ENCODE results near the gene KCNQ1. TPM values are rescaled to one million over a fixed set of nuclear protein-coding genes. Genes with fewer than 3 reads are reported as not detected.

KCNQ1 gene
- total RNA-seq, 2 donors from 2014 or later: 4.4 to 25.3 TPM

DNA sequence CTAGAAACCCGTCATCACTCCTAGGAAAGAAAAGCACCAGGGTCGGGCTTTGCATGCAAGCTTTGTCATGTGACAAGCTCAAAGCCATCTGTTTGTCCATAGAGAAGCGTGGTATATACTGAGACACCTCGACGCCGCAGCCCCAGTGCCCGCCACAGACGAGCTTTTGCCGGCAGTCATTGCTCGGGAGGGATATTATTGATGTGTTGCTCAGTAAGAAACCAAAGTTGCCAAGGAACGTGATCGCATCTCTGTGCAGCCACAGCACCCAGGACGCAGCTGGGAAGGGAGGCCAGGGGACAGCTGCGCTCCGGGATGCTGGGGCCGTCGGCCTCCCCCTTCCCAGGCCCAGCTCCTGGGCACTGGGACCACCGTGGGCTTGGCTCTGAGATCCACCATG, 344.5 kb downstream of the KCNQ1 start:
- Histone ChIP-seq H3K4me3 (no peak overlapping the region), H3K9me3 (no peaks in the 10 kb centered on the region), H3K27ac (no peak overlapping the region), H3K27me3 (replicated peaks; ENCODE audit: insufficient read depth) (no peaks in the 10 kb centered on the region), H3K36me3 (no peaks in the 10 kb centered on the region), H3K4me1 (ENCODE audit: control insufficient read depth in 1 of 2, low read depth in 2 of 2) (peaks cover 4 to 16% of the 10 kb centered on the region in 2 donors)
- TF ChIP-seq, protein P1, sequence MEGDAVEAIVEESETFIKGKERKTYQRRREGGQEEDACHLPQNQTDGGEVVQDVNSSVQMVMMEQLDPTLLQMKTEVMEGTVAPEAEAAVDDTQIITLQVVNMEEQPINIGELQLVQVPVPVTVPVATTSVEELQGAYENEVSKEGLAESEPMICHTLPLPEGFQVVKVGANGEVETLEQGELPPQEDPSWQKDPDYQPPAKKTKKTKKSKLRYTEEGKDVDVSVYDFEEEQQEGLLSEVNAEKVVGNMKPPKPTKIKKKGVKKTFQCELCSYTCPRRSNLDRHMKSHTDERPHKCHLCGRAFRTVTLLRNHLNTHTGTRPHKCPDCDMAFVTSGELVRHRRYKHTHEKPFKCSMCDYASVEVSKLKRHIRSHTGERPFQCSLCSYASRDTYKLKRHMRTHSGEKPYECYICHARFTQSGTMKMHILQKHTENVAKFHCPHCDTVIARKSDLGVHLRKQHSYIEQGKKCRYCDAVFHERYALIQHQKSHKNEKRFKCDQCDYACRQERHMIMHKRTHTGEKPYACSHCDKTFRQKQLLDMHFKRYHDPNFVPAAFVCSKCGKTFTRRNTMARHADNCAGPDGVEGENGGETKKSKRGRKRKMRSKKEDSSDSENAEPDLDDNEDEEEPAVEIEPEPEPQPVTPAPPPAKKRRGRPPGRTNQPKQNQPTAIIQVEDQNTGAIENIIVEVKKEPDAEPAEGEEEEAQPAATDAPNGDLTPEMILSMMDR (IDR thresholded peaks at IDR 0.05): no peak
- DNase-seq (ENCODE audit: low spot score) (no peak), ATAC-seq (ENCODE audit: insufficient number of reproducible peaks, low FRiP score, low read depth) (no peak)

DNA sequence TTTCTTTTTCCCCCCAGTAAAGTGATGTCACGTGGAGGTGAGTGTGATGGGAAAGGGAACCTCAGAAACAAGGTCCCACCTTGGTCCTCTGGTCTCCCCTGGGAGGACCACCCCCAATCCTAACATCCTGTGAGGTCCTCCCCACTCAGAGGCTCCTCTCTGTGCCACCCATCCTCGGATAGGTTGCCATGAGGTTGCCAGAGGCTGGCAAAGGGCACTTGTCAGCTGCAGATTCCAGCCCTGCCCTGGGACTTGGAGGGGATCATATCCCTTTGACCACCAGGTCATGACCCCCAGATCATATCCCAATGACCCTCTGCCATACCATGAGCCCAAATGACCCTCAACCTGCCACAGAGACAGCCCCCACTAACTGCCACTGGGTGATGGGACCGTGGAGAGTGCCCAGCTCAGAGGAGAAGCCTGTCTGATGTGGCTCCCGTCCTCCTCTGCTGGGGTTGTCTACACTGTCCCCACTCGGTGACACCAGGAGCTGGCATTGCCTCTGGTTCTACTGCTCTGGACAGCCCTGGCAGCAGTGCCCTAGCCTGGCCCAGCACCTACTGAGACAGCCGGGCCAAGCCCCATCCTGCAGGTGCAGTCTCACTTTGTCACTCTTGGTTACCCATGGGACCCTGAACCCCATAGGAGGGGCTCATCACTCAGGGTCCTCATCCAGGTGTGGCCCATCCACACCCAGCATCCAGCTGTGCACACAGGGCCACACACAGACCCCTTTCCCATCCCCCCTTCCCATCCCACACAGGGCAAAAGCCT, 345.2 kb downstream of the KCNQ1 start:
- ATAC-seq (ENCODE audit: insufficient number of reproducible peaks, low FRiP score, low read depth) (no peak), DNase-seq (ENCODE audit: low spot score) (no peak)
- Histone ChIP-seq H3K9me3 (no peaks in the 10 kb centered on the region), H3K27me3 (replicated peaks; ENCODE audit: insufficient read depth) (no peaks in the 10 kb centered on the region), H3K27ac (no peak overlapping the region), H3K36me3 (no peaks in the 10 kb centered on the region), H3K4me1 (ENCODE audit: control insufficient read depth in 1 of 2, low read depth in 2 of 2) (peaks cover 4 to 16% of the 10 kb centered on the region in 2 donors), H3K4me3 (no peak overlapping the region)
- TF ChIP-seq, protein P1 (IDR thresholded peaks at IDR 0.05): no peak

DNA sequence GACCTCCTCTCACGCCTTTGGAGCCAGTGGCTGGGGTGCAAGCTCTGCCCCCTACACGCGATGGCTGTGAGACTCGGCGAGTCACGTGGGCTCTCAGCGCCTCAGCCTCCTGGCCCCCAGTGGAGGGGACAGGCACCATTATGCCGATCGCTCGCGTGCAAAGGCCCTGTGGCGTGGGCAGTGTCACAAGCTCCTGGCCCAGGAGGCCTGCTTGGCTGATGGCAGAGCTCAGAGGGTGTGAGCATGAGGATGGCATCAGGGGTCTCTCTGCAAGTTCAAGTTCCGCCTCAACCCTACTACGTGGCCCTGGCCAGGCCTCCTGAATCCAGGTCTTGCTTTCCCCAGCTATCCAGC, 345.7 kb downstream of the KCNQ1 start:
- TF ChIP-seq, protein P1 (IDR thresholded peaks at IDR 0.05): no peak
- H3K4me1 ChIP-seq (ENCODE audit: control insufficient read depth in 1 of 2, low read depth in 2 of 2): peaks cover 4 to 16% of the 10 kb centered on the region in 2 donors
- H3K36me3 ChIP-seq: no peaks in the 10 kb centered on the region
- ATAC-seq (ENCODE audit: insufficient number of reproducible peaks, low FRiP score, low read depth) (no peak), DNase-seq (ENCODE audit: low spot score) (no peak)
- H3K27me3 ChIP-seq (replicated peaks; ENCODE audit: insufficient read depth): no peaks in the 10 kb centered on the region
- H3K27ac ChIP-seq: no peak overlapping the region
- no peak overlapping the region for H3K4me3 ChIP-seq
- H3K9me3 ChIP-seq: no peaks in the 10 kb centered on the region

DNA sequence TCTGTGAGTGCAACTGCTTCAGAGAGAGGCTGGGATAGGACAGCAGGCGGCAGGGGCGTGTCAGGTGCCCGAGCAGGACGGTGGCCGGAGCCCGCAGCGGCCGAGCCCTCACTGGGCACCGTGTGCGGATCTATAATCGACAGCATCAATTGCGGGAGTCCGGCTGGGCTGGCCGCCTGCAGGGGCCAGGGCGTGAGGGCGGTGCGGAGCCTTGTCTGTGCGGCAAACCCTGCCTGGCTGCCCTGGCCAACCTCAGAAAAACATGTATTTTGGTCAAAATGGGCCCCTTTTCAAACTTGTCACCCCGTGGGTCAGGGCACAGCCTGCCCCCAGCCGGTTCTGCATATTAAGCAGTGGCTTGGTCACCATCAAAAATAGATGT, 346.3 kb downstream of the KCNQ1 start:
- DNase-seq (ENCODE audit: low spot score): peak; percentile 1

More for the DNA sequence above, 346.3 kb downstream of the KCNQ1 start:
- Histone ChIP-seq H3K9me3 (no peaks in the 10 kb centered on the region), H3K27me3 (replicated peaks; ENCODE audit: insufficient read depth) (no peaks in the 10 kb centered on the region), H3K36me3 (no peaks in the 10 kb centered on the region), H3K4me3 (peak overlapping the region; percentile 75), H3K27ac (no peak overlapping the region), H3K4me1 (ENCODE audit: control insufficient read depth in 1 of 2, low read depth in 2 of 2) (peaks cover 4 to 16% of the 10 kb centered on the region in 2 donors)
- TF ChIP-seq, protein P1 (IDR thresholded peaks at IDR 0.05): no peak
- ATAC-seq (ENCODE audit: insufficient number of reproducible peaks, low FRiP score, low read depth): no peak
